Activated naive CD4-positive, alpha-beta T cell treated with anti-CD3 and anti-CD28 coated beads, Interleukin-2, amount 50 U/mL, for 24 hours (primary cell): Measurements from ENCODE around the gene TMEM135.
"Not testable (repeated sequence)": the region's sequence is repeated elsewhere in the genome, so short reads cannot be mapped to it uniquely, and the experiment has no call there.

Experiments used
- H3K27ac Mint-ChIP-seq: one replicate; pipeline ENCODE4 v1.8.0; 2021; ENCODE audit warnings: mild to moderate bottlenecking, mixed read lengths
- H3K27me3 Mint-ChIP-seq: one replicate; pipeline ENCODE4 v1.8.0; 2021; ENCODE audit warnings: mixed read lengths
- H3K36me3 Mint-ChIP-seq: one replicate; pipeline ENCODE4 v1.8.0; 2021; ENCODE audit warnings: mixed read lengths
- H3K4me1 Mint-ChIP-seq: one replicate; pipeline ENCODE4 v1.8.0; 2021; ENCODE audit warnings: mixed read lengths
- H3K4me3 Mint-ChIP-seq: one replicate; pipeline ENCODE4 v1.8.0; 2021; ENCODE audit warnings: mild to moderate bottlenecking, mixed read lengths
- H3K9me3 Mint-ChIP-seq: one replicate; pipeline ENCODE4 v1.8.0; 2021; ENCODE audit warnings: mixed read lengths

Gene TMEM135

DNA sequence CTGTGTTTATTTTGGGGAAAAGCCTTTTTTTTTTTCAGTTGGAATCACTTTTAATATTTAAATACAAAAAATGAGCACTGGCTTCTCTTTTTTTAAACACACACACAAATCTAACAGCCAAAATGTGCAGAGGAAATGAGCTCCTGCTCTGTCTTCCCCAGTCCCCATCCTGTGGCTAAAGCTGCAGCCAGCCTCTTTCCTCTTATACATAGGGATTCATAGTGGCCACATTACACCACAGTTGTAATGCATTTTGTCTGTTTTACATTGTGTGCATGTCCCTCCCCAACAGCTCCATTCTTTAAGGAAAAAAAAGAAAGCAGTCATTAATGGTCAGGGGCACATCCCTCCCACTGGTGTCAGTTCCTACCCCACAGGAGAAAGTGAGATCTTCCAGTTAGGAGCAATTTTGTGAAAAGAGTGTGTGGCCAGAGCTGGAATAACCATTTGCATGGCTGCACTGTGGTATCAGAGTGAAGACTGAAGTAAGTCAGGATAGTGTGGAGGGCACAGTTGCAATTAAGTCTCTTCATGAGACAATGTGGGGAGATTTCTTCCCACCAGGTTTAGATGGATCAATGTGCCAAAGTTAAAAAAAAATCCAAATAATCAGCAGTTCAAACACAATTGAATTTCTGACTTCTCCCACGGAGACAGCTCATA lies 220.6 kb downstream of the TMEM135 start:
- no peaks in the 10 kb centered on the region for H3K27me3 Mint-ChIP-seq
- no peaks in the 10 kb centered on the region for H3K9me3 Mint-ChIP-seq
- H3K4me3 Mint-ChIP-seq, result no peak overlapping the region
- peaks cover 5% of the 10 kb centered on the region for H3K36me3 Mint-ChIP-seq
- H3K4me1 Mint-ChIP-seq, result peaks cover 16% of the 10 kb centered on the region
- no peak overlapping the region for H3K27ac Mint-ChIP-seq

DNA sequence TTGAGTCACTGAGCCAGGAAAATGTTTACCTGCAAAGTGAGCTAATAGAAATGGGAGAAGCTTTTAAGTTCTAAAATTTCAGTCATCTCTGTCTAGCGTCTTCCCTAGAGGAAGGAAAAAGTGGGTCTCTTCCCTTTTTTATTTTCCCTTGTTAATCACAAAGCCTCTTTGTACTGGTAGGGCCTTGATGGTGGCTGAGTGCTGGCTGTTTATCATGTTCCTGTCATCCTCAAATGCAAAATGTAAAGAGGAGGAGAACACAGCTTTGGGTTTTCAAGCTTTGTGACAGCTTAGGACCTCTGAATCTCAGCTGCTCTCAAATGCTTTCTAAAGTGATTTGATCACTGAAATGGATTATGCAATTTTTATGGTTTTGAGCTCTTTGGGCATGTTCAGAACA lies 222.0 kb downstream of the TMEM135 start:
- Mint-ChIP-seq H3K4me1 (peaks cover 11% of the 10 kb centered on the region), H3K27me3 (no peaks in the 10 kb centered on the region), H3K4me3 (no peak overlapping the region), H3K27ac (no peak overlapping the region), H3K36me3 (peaks cover 5% of the 10 kb centered on the region), H3K9me3 (no peaks in the 10 kb centered on the region)

DNA sequence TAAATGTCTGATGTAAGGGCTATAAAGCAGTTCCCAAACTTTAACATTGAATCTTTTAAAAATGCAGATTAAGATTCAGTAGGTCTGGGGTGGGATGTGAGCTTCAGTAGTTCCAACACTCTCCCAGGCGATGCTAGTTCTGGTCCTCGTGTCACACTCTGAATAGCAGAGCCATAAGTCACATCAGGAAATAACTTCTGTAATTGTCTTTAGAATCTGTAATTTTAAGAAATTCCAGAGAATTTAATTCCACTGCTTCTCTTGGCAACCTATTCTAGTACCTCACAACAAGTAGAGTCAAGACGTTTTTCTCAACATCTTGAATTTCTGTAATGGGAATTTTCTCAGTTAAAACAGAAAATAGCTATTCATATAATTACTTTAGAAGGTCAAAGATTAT lies 223.1 kb downstream of the TMEM135 start:
- no peaks in the 10 kb centered on the region for H3K4me1 Mint-ChIP-seq
- no peaks in the 10 kb centered on the region for H3K9me3 Mint-ChIP-seq
- H3K27me3 Mint-ChIP-seq, result no peaks in the 10 kb centered on the region
- no peak overlapping the region for H3K27ac Mint-ChIP-seq
- no peak overlapping the region for H3K4me3 Mint-ChIP-seq
- peaks cover 5% of the 10 kb centered on the region for H3K36me3 Mint-ChIP-seq

DNA sequence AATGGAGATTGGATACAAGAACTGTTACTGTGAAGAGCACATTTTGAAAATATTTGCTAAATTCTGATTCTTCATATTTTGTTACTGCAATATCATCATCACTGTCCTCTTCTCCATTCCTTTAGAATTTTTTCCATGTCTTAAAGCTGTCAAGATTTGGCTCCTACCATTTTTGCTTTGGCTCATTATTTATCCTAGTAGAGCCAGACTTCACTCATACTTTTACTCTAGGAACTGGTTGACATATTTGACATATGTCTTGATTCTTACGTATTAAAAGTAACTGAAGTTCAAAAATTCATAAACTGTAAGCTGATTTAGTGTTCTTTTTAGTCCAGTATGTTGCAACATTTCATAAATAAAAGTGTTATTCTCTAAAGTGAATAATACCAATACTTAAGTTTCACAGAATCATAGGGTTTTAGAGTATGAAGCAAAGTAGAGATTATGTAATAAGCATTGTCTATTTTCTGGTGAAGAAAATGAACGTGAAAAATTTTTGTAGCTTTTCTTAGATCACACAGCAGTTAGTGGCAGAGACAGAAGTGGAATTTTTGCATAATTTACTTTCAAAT lies 225.6 kb downstream of the TMEM135 start:
- Mint-ChIP-seq H3K27ac (no peak overlapping the region), H3K9me3 (no peaks in the 10 kb centered on the region), H3K36me3 (peaks cover 6% of the 10 kb centered on the region), H3K27me3 (no peaks in the 10 kb centered on the region), H3K4me1 (no peaks in the 10 kb centered on the region), H3K4me3 (no peak overlapping the region)

DNA sequence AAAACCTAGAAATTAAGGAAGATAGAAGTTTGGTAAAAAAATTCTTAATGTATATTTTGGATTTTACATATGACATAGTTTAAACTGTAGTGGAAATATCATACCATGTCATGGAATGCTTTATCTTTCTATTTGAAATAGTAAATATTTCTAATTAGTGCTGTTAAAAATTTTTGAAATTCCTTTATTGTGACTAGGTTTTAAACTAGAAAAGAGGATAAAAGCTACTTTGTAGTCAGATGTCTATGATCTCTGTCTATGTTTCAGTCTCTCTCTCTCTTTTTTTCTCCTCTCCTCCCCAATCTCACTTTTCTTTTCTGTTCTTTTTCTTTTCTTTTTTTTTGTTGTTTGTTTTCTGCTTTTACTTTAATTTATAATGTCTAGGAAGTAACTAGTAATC lies 226.2 kb downstream of the TMEM135 start:
- Mint-ChIP-seq H3K9me3 (no peaks in the 10 kb centered on the region), H3K27ac (no peak overlapping the region), H3K27me3 (no peaks in the 10 kb centered on the region), H3K36me3 (peaks cover 5% of the 10 kb centered on the region), H3K4me1 (no peaks in the 10 kb centered on the region), H3K4me3 (no peak overlapping the region)

DNA sequence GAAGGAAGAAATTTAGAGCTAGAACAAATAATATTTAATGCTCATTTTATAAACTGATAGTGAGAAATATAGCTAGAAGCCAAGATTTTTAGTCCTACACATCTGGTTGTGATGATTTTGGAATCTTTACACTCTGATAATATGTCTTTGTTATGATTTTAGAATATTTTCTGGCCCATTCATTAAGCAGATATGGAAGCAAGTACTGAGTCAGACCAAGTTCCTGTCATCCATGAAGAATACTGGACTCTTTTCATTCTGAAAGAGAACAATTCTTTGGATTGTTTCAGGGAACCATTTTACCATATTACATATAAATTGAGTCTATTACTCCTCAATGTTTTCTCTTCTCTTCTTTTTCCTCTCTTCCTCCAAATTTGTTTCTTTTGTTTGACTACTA lies 227.4 kb downstream of the TMEM135 start:
- Mint-ChIP-seq H3K27ac (no peak overlapping the region), H3K4me1 (no peaks in the 10 kb centered on the region), H3K9me3 (no peaks in the 10 kb centered on the region), H3K27me3 (no peaks in the 10 kb centered on the region), H3K36me3 (peaks cover 2% of the 10 kb centered on the region), H3K4me3 (no peak overlapping the region)

DNA sequence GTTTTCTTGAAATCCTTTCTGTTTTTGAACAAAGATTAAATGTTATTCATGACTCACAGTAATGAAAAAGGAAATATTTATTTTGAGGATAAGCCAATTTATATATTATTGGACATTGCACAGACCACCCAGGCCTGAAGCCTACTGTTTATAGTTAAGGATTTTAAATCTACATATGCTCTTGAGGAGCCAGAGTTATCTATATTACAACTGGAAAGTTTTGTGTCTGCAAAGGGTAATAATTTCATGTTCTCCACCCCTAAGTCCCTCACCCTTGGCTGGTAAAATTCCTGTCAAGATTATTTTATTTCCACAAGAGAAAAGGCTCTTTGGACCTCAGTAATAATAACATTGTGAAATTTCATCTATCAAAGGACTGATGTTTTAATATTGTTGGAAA lies 228.2 kb downstream of the TMEM135 start:
- Mint-ChIP-seq H3K27ac (no peak overlapping the region), H3K27me3 (no peaks in the 10 kb centered on the region)

DNA sequence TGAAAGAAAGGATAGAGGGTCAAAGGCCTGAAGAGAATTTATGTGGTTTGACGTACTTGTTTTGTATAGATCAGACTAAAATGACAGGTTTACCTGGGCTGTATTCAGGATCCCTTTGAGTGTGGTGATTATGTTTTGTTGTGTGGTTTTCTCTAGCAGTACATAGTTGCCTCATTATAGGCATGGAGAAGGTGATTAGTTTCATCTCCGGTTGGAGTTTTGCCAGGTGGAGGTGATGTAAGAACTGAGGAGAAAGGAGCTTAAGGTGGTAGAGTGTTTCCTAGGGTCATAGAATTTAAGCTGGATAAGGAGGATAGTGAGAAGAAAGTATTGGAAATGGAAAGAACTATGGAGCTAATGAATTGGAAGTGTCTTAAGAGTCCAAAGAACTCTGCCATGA lies 229.0 kb downstream of the TMEM135 start:
- Mint-ChIP-seq H3K9me3 (no peaks in the 10 kb centered on the region), H3K4me1 (no peaks in the 10 kb centered on the region), H3K27ac (no peak overlapping the region), H3K27me3 (no peaks in the 10 kb centered on the region), H3K4me3 (no peak overlapping the region), H3K36me3 (peaks cover 2% of the 10 kb centered on the region)

More for the DNA sequence above, 228.2 kb downstream of the TMEM135 start:
- Mint-ChIP-seq H3K9me3 (no peaks in the 10 kb centered on the region), H3K36me3 (peaks cover 2% of the 10 kb centered on the region), H3K4me1 (no peaks in the 10 kb centered on the region), H3K4me3 (no peak overlapping the region)

DNA sequence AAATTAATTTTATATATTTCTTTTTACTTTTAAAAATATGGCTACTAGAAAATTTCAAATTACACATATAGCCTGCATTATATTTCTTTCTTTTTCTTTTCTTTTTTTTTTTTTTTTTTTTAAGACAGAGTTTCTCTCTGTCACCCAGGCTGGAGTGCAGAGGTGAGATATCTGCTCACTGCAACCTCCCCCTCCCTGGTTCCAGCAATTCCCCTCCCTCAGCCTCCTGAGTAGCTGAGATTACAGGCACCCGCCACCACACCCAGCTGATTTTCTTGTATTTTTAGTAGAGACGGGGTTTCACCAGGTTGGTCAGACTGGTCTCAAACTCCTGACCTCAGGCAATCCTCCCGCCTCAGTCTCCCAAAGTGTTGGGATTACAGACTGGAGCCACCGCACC lies 234.2 kb downstream of the TMEM135 start:
- H3K27ac Mint-ChIP-seq, H3K4me1 Mint-ChIP-seq, H3K36me3 Mint-ChIP-seq, H3K4me3 Mint-ChIP-seq, H3K27me3 Mint-ChIP-seq, H3K9me3 Mint-ChIP-seq: not testable (repeated sequence)

DNA sequence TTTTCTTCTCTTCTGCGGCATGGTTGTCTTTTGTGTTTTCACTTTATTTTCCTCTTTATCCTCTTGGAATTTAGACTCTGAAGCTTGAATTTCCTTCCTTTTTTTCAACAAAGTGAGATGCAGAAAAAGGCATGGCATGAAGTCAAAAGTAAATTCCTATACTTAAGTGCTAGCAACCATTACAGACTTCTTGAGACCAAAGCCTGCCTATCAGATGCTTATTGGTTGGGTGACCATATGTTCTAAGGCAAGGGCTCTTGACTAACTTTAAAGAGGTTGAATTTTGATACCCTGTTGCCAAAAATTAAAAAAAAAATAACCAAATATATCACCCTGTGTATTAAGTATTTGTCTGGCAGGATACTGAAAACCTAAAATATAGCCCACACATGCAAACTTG lies 237.4 kb downstream of the TMEM135 start:
- H3K9me3 Mint-ChIP-seq, result no peaks in the 10 kb centered on the region
- no peak overlapping the region for H3K27ac Mint-ChIP-seq
- no peak overlapping the region for H3K4me3 Mint-ChIP-seq
- no peaks in the 10 kb centered on the region for H3K4me1 Mint-ChIP-seq
- H3K36me3 Mint-ChIP-seq, result no peaks in the 10 kb centered on the region
- H3K27me3 Mint-ChIP-seq, result no peaks in the 10 kb centered on the region

DNA sequence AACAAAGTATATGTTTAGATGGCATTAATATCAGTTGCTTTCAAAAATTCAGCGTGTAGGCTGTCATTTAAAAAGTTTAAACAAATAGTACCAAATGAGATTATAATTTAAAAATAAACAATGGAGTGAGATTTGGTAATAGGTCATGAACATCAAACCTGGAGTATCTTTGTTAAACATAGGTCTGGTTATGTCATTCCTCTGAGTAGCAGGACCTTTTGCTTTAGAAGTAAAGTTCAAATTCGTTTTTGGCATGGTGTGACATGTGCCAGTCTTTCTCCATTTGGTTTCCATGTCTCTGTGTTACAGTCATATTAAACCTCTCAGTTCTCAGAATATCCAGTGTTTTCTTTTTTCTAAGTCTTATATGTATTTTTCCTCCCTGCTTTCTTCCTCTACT lies 242.4 kb downstream of the TMEM135 start:
- no peaks in the 10 kb centered on the region for H3K36me3 Mint-ChIP-seq

DNA sequence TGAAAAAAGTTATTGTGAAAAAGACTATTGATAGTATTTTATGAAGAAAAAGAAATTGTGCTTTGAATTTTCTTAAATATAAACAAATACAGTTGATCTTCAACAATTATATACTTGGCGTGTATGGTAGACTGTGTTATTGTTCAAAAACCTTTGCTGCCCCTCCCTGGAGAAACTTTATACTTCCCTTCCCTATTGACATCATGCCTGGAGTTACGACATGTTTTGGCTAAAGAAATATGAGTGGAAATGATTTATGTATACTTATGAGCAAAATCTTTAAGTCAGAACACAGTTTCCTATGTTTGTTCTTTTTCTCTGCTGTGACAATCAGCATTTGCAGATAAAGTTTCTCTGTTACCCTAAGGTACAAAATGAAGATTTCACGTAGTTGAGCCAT lies 243.8 kb downstream of the TMEM135 start:
- H3K27ac Mint-ChIP-seq, result no peak overlapping the region
- no peaks in the 10 kb centered on the region for H3K27me3 Mint-ChIP-seq
- H3K36me3 Mint-ChIP-seq, result no peaks in the 10 kb centered on the region
- H3K4me3 Mint-ChIP-seq, result no peak overlapping the region
- no peaks in the 10 kb centered on the region for H3K9me3 Mint-ChIP-seq
- no peaks in the 10 kb centered on the region for H3K4me1 Mint-ChIP-seq

More for the DNA sequence above, 242.4 kb downstream of the TMEM135 start:
- Mint-ChIP-seq H3K27ac (no peak overlapping the region), H3K9me3 (no peaks in the 10 kb centered on the region), H3K27me3 (no peaks in the 10 kb centered on the region), H3K4me1 (no peaks in the 10 kb centered on the region), H3K4me3 (no peak overlapping the region)

DNA sequence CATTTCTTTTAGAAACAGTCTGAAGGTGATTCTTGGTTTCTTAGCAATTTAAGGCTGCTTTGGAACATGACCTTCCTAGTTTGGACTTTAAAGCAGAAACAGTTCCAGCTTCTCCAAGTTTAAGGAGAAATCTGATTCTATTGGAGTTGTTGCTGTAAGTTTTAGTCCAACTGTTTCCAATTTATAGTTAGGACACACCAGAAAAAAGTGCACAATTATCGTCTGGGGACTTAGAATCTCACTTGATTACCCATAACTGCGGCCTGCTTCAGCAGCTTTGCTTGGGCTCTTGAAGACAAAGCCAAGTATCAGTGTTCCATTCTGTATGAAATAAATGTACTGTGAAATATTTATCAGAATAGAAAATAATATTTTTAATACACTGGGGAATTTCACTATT lies 246.6 kb downstream of the TMEM135 start:
- Mint-ChIP-seq H3K27ac (no peak overlapping the region), H3K9me3 (no peaks in the 10 kb centered on the region), H3K27me3 (no peaks in the 10 kb centered on the region), H3K4me3 (no peak overlapping the region), H3K36me3 (no peaks in the 10 kb centered on the region), H3K4me1 (no peaks in the 10 kb centered on the region)

DNA sequence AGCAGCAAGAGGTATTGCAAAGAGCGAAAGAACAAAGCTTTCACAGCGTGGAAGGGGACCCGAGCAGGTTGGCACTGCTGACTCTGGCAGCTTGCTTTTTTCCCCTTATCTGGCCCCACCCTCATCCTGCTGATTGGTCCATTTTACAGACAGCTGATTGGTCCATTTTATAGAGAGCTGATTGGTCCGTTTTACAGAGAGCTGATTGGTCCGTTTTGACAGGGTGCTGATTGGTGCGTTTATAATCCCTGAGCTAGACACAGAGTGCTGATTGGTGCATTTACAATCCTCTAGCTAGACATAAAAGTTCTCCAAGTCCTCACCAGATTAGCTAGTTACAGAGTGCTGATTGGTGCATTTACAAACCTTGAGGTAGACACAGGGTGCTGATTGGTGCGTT lies 247.9 kb downstream of the TMEM135 start:
- not testable (repeated sequence) for H3K27ac Mint-ChIP-seq, H3K36me3 Mint-ChIP-seq, H3K9me3 Mint-ChIP-seq

DNA sequence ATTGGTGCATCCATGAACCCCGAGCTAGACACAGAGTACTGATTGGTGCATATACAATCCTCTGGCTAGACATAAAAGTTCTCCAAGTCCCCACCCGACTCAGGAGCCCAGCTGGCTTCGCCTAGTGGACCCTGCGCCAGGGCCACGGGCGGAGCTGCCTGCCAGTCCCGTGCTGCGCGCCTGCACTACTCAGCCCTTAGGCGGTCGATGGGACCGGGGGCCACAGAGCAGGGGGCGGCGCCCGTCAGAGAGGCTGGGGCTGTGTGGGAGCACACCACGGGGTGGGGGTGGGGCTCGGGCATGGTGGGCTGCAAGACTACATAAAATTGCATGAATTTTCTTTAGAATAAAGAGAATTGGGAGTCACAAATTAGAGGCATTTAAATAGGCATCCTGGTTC lies 248.6 kb downstream of the TMEM135 start:
- no peaks in the 10 kb centered on the region for H3K4me1 Mint-ChIP-seq
- H3K27ac Mint-ChIP-seq, result no peak overlapping the region
- H3K9me3 Mint-ChIP-seq, result no peaks in the 10 kb centered on the region
- no peaks in the 10 kb centered on the region for H3K36me3 Mint-ChIP-seq
- no peak overlapping the region for H3K4me3 Mint-ChIP-seq
- H3K27me3 Mint-ChIP-seq, result no peaks in the 10 kb centered on the region

More for the DNA sequence above, 247.9 kb downstream of the TMEM135 start:
- H3K4me3 Mint-ChIP-seq, H3K27me3 Mint-ChIP-seq, H3K4me1 Mint-ChIP-seq: not testable (repeated sequence)

DNA sequence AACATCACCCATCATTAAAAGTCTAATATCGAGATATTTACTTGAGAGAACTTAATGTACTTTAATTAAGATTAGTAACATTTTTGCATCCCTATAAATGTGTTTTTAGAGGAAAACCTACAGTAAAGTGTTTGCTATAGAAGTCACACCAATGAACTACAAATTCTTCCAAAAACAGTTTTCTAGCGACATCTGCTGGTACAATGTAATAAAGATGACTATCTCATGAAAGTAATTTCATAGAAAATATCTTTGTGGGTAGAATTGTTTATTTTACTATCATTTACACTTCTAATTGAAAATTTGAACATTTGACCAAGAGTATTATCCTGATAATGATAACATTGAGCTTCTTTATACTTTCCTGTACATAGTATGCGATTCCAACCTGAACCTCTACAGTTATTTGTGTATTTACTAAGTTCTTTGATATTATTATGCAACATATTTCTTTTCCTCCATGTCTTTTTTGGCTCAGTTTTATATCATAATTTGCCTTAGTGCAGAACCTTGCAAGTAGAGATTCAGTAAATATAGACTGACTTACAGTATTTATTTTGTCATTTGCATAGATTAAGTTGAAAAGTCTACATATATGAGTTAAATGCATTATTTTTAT lies 252.7 kb downstream of the TMEM135 start:
- H3K9me3 Mint-ChIP-seq, result no peaks in the 10 kb centered on the region
- H3K27me3 Mint-ChIP-seq, result no peaks in the 10 kb centered on the region
- no peak overlapping the region for H3K27ac Mint-ChIP-seq
- H3K4me3 Mint-ChIP-seq, result no peak overlapping the region
- H3K36me3 Mint-ChIP-seq, result no peaks in the 10 kb centered on the region
- H3K4me1 Mint-ChIP-seq, result no peaks in the 10 kb centered on the region

DNA sequence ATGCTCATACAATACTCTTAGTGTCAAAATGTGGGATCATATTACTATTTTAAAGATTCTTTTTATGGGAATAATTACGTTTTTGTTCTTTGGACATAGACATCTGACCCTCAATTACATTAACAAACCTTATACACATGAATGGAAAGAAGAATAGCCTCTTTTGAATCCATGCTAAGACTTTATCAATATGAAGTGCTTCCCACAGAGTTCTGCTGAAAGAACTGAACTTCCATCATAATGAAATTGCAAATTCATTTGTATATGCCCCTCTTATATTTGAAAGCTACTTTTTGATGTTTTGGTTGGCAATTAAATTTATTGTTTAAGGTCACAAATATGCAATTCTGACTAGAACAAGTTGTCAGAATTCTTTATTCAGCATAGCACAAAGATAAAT lies 254.9 kb downstream of the TMEM135 start:
- no peaks in the 10 kb centered on the region for H3K27me3 Mint-ChIP-seq
- H3K4me1 Mint-ChIP-seq, result no peaks in the 10 kb centered on the region
- no peak overlapping the region for H3K27ac Mint-ChIP-seq
- no peak overlapping the region for H3K4me3 Mint-ChIP-seq
- H3K9me3 Mint-ChIP-seq, result no peaks in the 10 kb centered on the region
- no peaks in the 10 kb centered on the region for H3K36me3 Mint-ChIP-seq
